Prostate gland (tissue), 2 donors: ENCODE measurements around the gene RNH1. TPM values are rescaled to one million over a fixed set of nuclear protein-coding genes. Genes with fewer than 3 reads are reported as not detected.
A peak's percentile ranks its signal among the peaks of the same experiment; 100 is the strongest.

Source experiments
- DNase-seq: peaks from one replicate; pipeline ENCODE4 v3.0.0-alpha.2; 2019; ENCODE audit warnings: low spot score
- H3K27ac ChIP-seq, 2 donors: fragments of 200-600 bp; sonication (generic); 2 replicates each; pipeline ENCODE4 v1.5.1; 2017 to 2019
- H3K27me3 ChIP-seq: fragments of 200-600 bp; sonication (generic); replicated peaks from 2 replicates; pipeline ENCODE4 v1.5.1; 2019; ENCODE audit not compliant: insufficient read depth
- H3K36me3 ChIP-seq, 2 donors: fragments of 200-600 bp; sonication (generic); 1 replicate in 1 of 2; 2 replicates in 1 of 2; pipeline versions ENCODE4 v1.5.1 to v1.8.1; 2017 to 2019
- H3K4me1 ChIP-seq: fragments of 200-600 bp; sonication (generic); replicated peaks from 2 replicates; pipeline ENCODE4 v1.5.1; 2019
- H3K4me3 ChIP-seq, 2 donors: fragments of 200-600 bp; sonication (generic); 2 replicates each; pipeline ENCODE4 v1.5.1; 2017 to 2019
- H3K9me3 ChIP-seq: fragments of 200-600 bp; sonication (generic); 2 replicates; pipeline ENCODE4 v1.5.1; 2017
- POLR2A ChIP-seq: fragments of 450-650 bp; IDR thresholded peaks from one replicate; pipeline ENCODE4 v1.6.1; 2016; ENCODE audit warnings: antibody characterized with exemption, mild to moderate bottlenecking
- POLR2AphosphoS5 ChIP-seq: sonication (generic); formaldehyde crosslinking; IDR thresholded peaks from one replicate; pipeline ENCODE4 v1.6.1; 2017; ENCODE audit warnings: antibody characterized with exemption
- WGBS: methylation state at CpG from one replicate; pipeline ENCODE4 v1.1.5; 2018; 5-methylcytosine and 5-hydroxymethylcytosine counted together
- intact Hi-C: fragments of 100-400 bp; cut with DNase I; formaldehyde crosslinking; loops from one replicate; pipeline ENCODE4 v1.14.2; 2022
- total RNA-seq, 2 donors: library from RNA; depleted of rRNA; stranded (reverse); fragments of >200 nt; gene quantifications; one replicate each; pipeline ENCODE4 v1.1.0, GENCODE V29; 2016
- TF ChIP-seq, protein P1 (sequence below), 4 experiments: fragments of 200-600 bp in 2 of 4; fragments of 450-650 bp in 2 of 4; sonication (generic) in 2 of 4; IDR thresholded peaks; 1 replicate in 3 of 4; 2 replicates in 1 of 4; pipeline ENCODE4 v1.5.1; 2016 to 2019; ENCODE audit warnings: antibody characterized with exemption in 4 of 4, mild to moderate bottlenecking in 2 of 4, moderate library complexity in 2 of 4

The RNH1 gene
- total RNA-seq, result 100 to 1,000 TPM; 221 to 272 TPM

DNA sequence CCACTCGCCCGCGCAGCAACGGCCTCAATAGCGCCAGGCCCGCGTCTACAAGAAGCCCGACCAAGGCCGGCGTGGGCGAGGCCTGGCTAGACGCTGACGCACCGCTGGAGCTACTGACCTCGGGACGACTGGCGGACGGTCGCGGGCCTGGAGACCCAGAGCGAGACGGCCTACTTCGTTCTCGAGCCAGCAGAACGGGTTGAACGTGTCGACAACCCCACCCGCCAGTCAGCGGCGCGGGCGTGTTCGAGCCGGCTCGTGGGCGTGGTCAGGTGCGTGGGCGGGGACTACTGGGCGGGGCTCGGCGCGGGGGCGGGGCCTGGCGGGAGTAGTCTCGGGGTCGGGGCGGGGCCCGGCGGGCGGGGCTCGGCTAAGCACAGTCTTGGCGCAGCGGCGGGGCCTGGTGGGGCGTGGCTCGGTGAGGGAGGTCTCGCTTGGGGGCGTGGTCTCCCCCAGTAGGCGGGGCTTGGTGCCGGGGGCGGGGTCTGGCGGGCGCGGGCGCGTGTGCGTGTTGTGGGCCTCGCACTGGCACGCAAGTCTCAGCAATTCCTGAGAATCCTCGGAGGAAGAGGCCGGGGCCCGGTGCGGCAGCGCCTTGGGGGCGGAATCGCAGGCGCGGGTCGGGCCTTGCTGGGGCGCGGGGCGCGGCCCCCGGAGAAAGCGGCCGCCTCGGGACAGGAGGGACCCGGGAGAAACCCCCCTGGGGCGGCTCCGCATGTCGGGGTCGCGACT is at the start of gene RNH1:
Gene RNH1 (minus strand): TSS at position 248 of the 732 bp plus-strand sequence. CDS start 5,080 bp downstream, outside the sequence.
- TF ChIP-seq, protein P1, sequence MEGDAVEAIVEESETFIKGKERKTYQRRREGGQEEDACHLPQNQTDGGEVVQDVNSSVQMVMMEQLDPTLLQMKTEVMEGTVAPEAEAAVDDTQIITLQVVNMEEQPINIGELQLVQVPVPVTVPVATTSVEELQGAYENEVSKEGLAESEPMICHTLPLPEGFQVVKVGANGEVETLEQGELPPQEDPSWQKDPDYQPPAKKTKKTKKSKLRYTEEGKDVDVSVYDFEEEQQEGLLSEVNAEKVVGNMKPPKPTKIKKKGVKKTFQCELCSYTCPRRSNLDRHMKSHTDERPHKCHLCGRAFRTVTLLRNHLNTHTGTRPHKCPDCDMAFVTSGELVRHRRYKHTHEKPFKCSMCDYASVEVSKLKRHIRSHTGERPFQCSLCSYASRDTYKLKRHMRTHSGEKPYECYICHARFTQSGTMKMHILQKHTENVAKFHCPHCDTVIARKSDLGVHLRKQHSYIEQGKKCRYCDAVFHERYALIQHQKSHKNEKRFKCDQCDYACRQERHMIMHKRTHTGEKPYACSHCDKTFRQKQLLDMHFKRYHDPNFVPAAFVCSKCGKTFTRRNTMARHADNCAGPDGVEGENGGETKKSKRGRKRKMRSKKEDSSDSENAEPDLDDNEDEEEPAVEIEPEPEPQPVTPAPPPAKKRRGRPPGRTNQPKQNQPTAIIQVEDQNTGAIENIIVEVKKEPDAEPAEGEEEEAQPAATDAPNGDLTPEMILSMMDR (IDR thresholded peaks at IDR 0.05), result peak in 2 of 4 experiments; percentile 2 to 18
- TF ChIP-seq POLR2A (peak; percentile 61), POLR2AphosphoS5 (no peak)
- Histone ChIP-seq H3K4me1 (peaks cover 14% of the 10 kb centered on the region), H3K4me3 (peak within 1 kb of the TSS; percentile 79 to 92), H3K27me3 (no peaks in the 10 kb centered on the region), H3K27ac (peak within 1 kb of the TSS; percentile 99), H3K36me3 (no peaks in the 10 kb centered on the region), H3K9me3 (no peaks in the 10 kb centered on the region)
- 2% methylated on average over 45 of the region's 93 CpGs for WGBS
- DNase-seq, result peak; percentile 99
- intact Hi-C loops, result loop anchor here (5.0 to 10.0 kb wide), 2 partner anchors 100 to 272 kb away; partner anchors contain the start of genes PSMD13 and SIRT3

DNA sequence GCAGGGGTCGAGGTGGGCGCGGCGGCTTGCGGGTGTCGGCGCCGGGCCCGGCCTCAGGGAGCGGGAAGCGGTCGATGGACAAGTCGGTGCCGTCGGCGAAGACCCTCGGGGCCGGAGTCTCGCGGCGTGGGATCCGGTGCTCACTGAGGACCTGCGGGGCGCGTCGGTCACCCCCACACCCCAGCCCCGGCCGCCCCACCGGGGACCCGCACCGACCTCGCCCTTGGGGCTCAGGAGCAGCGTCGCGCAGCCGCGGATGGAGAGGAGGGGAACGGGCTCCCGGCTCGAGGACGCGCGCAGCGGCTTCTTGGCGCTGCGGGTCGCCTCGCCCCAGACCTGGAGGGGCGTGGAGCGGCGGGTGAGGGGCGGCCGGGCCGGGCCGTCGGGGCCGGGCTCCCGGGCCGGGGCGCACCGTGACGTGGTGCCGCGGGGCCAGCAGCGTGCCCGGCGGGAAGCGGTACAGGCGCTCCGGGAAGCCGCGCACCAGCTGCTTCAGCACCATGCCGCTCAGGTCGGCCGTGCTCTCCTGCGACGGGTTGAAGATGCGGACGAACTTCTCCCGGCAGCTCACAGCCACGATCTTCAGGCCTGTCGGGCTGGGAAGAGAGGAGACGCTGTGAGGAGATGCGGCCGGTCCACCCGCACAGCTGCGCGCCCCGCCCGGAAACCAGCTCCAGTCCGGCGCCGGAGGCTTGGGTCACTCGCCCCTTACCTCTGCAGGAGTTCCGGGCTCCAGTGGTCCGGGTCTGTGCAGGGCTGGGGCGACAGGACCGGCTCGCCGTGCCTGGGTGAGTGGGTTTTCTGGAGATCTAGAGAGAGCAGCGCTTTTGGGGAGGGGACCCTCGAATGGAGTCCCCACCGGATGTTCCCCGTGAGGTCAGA is 49.0 kb upstream of the RNH1 start:
- no peaks in the 10 kb centered on the region for H3K36me3 ChIP-seq
- 12% methylated on average over 83 of the region's 104 CpGs for WGBS
- intact Hi-C loops, result loop anchor here (2.0 kb wide), 1 partner anchor 167 kb away; no protein-coding TSS in a partner anchor
- H3K9me3 ChIP-seq, result no peaks in the 10 kb centered on the region
- no peak for TF ChIP-seq POLR2A
- TF ChIP-seq, protein P1 (IDR thresholded peaks at IDR 0.05), result no peak
- no peak for TF ChIP-seq POLR2AphosphoS5
- DNase-seq, result no peak
- H3K27ac ChIP-seq, result peak overlapping the region in 1 of 2 donors; percentile 11
- peak overlapping the region; percentile 28 to 45 for H3K4me3 ChIP-seq
- no peaks in the 10 kb centered on the region for H3K27me3 ChIP-seq
- peaks cover 12% of the 10 kb centered on the region for H3K4me1 ChIP-seq

DNA sequence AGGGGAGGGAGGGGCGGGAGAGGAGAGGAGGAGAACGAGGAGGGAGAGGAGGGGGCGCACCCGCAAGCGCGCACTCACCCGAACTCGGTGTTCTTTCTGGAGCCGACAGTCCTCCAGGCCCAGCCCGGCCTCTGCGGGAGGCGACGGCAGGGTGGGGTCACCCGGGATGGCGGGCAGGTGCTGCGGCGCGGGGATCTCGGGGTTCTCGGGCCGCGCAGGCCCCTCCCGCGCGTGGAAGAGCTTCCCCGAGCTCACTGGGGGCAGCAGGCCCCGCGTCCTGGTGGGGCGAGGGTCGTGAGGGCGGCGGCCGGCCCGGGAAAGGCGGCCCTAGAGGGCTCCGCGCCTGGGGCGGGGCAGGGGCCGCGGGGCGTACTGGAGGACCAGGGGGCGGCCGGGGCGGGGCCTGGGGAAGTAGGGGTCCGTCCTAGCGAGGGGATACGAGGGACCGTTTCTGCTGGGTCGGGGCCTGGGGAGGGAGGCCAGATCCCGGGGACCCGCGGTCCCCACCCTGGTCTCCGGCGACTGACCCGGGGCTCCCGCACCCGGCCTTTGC is 48.3 kb upstream of the RNH1 start:
- intact Hi-C loops, result no loop called here
- no peak for TF ChIP-seq POLR2AphosphoS5
- TF ChIP-seq, protein P1 (IDR thresholded peaks at IDR 0.05), result peak in 1 of 4 experiments; percentile 9
- peak; percentile 23 for TF ChIP-seq POLR2A
- peaks cover 12% of the 10 kb centered on the region for H3K4me1 ChIP-seq
- H3K36me3 ChIP-seq, result no peaks in the 10 kb centered on the region
- H3K27me3 ChIP-seq, result no peaks in the 10 kb centered on the region
- H3K27ac ChIP-seq, result peak overlapping the region in 1 of 2 donors; percentile 11
- H3K9me3 ChIP-seq, result no peaks in the 10 kb centered on the region
- peak overlapping the region; percentile 28 to 45 for H3K4me3 ChIP-seq
- WGBS, result 1% methylated on average over 47 of the region's 57 CpGs
- DNase-seq, result no peak

DNA sequence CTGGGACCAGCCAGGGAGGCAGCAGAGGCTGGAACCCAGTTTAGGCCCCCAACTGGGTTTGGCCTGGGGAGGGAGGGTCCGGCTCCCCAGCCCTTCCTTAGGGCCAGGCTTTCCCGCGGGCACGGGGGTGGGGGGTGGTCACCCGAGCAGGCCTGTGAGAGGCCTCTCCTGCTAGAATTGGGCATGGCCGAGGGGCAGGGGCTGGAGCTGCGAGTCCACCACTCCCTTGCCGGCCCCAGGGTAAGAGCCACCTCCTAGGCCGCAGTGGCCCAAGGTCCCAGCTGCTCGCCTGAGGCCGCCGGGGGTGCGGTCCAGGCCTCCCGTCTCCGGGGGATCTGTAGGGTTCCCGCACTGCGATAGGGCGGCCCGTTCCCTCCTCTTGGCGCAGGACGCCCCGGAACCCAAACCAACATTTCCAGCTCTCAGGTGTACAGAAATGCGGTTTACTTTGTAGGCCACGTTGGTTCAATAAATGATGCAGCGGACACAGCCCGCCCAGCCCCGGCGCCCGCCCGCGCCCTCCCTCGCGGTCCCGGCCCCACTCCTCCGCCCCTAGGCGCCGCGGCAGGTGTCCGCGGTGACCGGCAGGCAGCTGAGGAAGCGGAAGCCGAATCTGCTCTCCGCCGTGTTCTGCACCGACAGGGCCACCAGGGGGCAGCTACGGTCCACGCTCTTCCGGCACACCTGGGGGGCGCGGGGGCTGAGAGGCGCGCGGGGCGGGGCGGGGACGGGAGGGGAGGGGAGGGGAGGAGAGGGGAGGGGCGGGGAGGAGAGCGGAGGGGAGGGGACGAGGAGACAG is 47.6 kb upstream of the RNH1 start:
- TF ChIP-seq POLR2A (no peak), POLR2AphosphoS5 (peak; percentile 44)
- TF ChIP-seq, protein P1 (IDR thresholded peaks at IDR 0.05), result peak; percentile 38 to 80 (median 74)
- 9% methylated on average over 41 of the region's 60 CpGs for WGBS
- Histone ChIP-seq H3K9me3 (no peaks in the 10 kb centered on the region), H3K27me3 (no peaks in the 10 kb centered on the region), H3K36me3 (no peaks in the 10 kb centered on the region), H3K4me3 (peak overlapping the region; percentile 28 to 45), H3K27ac (peak overlapping the region in 1 of 2 donors; percentile 30), H3K4me1 (peaks cover 12% of the 10 kb centered on the region)
- peak; percentile 73 for DNase-seq
- intact Hi-C loops, result no loop called here
